ENCODE measurements around the gene SFTPB.

GRCh38 chr2:85697716-85698115, 29.7 kb upstream of the SFTPB start:
- TF ChIP-seq, protein P1, sequence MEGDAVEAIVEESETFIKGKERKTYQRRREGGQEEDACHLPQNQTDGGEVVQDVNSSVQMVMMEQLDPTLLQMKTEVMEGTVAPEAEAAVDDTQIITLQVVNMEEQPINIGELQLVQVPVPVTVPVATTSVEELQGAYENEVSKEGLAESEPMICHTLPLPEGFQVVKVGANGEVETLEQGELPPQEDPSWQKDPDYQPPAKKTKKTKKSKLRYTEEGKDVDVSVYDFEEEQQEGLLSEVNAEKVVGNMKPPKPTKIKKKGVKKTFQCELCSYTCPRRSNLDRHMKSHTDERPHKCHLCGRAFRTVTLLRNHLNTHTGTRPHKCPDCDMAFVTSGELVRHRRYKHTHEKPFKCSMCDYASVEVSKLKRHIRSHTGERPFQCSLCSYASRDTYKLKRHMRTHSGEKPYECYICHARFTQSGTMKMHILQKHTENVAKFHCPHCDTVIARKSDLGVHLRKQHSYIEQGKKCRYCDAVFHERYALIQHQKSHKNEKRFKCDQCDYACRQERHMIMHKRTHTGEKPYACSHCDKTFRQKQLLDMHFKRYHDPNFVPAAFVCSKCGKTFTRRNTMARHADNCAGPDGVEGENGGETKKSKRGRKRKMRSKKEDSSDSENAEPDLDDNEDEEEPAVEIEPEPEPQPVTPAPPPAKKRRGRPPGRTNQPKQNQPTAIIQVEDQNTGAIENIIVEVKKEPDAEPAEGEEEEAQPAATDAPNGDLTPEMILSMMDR (IDR thresholded peaks at IDR 0.05), result no peak
- TF ChIP-seq POLR2A (IDR thresholded peaks at IDR 0.05), result no peak
- TF ChIP-seq POLR2AphosphoS5 (IDR thresholded peaks at IDR 0.05; ENCODE audit: insufficient read depth in 1 of 2, low read depth in 1 of 2), result no peak

Data from vagina (tissue), 2 donors.